CD4-positive, alpha-beta T cell treated with Interleukin-2 at 100 ng/mL for 4 hours (primary cell): ENCODE measurements around the gene PCDH9.

Experiments
- DNase-seq: peaks from one replicate; pipeline ENCODE4 v3.0.0-alpha.2; 2020; ENCODE audit warnings: low spot score

The PCDH9 gene

DNA sequence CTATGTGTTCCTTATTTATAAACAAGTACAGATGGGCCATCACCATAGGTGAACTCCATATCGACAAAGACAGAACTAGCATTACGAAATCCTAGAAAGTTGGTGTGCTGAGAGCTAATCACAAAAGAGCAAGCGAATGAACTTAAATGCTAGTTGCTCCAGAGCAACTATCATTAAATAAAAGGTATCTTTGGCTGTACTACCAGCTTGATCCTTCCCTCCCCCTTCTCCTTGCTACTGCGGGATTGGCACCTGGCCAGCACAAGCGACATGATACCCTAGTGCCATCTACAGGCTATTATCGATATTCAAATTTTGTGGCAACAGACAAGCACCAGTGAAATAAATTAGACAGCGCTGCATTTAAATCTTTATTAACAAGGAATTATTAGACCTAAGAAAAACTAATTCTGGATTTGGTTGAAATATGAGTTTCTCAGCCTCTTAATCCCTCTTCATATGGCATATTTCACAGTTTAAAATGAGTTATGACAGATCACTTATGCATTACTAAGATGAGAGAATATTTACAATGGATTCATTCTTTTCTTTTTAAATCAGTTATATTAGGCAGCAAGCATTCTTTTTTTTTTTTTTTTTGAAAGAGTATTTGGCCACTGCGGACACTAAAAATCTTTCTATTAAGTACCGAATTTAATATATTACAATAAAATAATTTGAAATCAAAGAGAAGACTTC is 5.8 kb downstream of the PCDH9 start:
- DNase-seq: peak; percentile 26

DNA sequence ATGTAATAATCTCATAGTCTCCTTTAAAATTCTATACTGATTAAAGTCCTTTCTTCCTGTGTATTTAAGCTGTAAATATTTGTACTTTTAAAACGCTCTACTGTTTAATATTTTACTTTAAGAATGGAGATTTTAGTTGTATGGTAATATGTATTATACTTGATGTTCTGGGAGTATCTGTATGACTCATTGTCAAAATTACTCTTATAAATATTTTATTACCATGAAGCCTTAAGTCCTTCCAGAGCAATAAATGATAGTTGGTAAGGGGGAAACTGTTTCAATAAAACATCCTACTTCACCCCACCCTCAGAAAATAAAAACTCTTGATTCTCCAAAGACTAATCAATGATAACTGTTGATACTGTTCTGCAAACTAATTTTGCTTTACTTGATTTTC is 6.4 kb downstream of the PCDH9 start:
- DNase-seq: no peak

DNA sequence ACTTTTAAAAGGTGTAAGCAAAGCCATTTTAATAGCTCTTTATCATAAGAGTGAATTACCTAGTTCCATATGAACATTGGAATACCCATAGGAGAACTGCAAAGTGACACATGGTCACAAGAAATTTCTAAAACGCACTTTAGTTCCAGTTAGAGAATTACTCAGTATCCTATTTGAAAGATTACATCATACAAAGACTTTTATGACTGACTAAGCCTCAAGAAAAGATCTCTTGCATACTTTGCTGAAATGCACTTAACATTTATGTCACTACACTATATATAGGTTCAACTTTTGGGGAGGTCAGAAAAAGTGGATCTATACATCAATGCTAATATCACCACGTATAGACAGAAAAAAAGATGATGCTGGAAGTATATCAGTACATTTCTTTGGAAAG is 7.1 kb downstream of the PCDH9 start:
- DNase-seq: no peak

DNA sequence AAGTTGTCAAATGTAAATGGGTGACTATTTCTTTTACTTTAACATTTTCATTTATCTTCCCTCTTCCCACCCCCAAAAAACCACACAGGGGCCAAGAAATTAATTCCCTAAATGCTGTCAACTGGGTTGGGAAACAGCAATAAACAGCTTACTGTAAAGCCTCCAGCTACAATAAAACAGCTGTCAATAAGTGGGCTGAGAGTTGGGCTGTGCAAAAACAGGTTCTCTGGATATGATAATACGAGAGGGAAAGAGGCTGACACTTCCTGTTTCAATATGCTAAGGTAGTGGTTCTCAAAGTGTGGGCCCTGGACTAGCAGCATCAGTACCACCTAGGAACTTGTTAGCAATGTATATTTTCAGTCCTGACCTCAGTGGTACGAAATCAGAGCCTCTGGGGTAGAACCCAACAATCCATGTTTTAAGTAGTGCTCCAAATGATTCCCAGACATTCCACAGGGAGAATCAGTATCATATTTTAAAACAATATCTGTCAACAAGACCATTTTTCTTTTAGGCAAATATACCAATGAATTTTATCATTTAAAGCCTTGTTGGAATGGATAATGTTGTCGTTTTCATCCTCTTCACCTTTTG is 8.4 kb downstream of the PCDH9 start:
- DNase-seq: no peak

DNA sequence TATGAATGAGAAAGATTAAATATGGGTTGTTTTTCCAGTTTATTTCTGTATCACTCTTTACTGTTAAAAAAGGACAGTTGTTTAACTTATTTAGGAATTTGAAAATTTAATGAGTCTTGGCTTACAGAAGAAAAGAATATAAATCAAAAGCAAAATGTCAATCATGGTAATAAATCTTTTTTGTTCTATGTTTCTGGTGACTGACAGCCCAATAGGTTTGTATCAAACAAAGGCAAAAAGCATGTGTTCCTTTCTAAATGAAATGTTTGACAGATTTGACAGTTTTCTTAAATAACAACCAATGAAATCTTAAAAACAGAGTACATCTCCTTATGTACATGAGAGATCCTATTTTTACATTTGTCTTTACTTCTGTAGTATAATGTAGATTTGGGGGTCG is 11.0 kb downstream of the PCDH9 start:
- DNase-seq: no peak

DNA sequence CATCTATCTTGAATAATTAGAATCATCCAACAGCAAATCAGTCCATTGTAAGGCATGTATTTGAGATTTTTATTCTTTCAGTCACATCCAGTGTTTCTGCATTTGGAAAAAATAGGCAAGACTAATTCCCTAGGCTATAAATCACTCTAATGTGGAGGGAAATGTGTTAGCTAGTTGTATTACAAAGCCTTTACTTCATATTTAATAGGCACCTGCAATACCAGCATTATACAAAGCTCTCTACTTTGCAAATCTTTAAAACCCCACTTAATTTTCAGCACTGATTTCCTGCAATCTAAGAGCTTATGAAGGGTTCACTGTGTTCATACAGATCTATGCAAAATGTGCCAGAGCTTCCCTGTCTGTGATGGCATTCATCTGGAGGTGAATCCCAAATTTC is 12.3 kb downstream of the PCDH9 start:
- DNase-seq: no peak

DNA sequence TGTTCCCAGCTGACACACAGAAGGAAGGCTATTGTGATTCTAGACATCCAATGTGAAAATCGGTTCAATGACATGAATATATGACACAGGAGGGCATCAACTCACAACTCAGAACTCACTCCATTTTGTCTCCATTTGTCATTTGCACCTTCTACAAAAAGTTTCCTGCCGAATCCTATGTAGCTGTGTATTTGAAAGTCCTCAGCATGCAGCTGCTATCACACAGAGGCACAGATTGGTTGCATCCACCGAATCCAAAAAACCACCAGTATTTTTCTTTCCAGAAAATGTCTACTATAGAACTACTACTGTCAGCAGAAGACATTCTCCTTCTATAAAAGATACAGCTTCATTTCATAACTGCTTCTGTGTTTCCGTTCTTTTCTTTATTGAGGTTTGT is 13.3 kb downstream of the PCDH9 start:
- DNase-seq: no peak

DNA sequence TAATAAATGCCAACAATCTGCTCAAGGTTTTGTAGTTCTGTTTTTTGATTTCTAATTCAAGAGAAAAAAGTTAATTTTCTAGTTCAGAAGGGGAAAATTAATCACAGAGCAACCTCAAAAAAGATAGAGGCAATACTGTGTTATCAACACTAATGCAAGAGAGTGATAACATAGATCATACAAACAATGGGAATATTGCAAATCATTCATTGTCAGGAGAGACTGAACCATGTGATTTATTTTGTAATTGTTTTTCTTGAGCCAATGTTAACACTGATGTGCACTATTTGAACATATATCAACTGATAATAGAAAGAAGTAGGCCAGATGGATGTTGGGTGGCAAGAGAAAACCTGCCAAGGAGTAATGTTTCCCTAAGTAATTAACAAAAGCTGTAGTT is 19.9 kb downstream of the PCDH9 start:
- DNase-seq: no peak

DNA sequence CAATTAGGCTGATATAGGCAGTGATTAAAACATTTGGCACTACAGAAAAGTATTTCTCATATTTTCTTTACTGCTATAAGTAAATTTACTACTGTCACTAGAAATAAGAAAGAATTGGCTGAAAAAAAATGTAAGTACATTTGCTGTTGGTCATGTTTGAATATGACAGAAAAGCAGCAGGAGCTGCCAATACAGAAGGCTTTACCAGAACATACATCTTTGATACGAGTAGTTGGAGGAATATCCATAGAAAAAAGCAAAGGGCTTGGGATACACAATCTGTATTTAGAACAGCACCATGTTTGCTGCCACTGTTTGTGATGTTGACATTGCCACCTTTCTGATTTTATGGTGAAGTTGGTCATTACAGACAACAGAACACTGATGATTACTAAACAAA is 21.6 kb downstream of the PCDH9 start:
- DNase-seq: no peak

DNA sequence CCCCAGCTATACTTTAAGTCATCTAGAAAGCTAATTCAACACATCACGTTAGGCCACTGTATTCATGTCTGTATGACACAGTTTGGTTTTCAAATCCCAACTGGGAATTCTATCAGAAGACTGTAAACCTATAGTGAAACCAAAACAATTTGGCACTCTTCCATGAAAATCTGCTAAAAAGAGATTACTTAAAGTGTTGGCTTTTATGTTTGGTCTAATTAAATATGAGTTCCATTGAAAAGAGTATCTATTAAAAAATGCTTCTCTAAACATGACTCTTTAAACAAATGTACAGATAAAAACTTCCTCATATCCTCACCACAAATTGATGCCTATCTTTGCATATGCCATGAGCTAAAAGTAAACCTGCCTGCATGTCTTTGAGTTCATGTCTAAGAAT is 25.4 kb downstream of the PCDH9 start:
- no peak for DNase-seq

DNA sequence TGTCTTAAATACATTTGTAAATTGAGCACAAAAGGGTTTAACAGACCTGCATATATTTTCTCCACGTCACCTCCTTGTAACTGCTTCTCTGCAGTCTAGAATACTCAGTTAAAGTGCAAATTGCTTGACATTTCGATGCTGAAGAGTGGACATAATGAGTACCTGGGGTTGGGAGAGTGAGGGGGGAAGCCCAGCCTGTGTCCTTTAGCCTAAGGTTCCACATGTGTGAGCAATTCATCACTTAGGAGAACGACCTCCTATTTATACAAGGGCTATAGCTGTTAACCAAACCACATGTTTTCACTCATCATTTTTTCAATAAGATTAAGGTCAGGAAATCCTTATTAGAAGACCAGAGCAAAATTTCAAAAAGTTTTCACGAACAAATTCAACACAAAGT is 29.5 kb downstream of the PCDH9 start:
- no peak for DNase-seq

DNA sequence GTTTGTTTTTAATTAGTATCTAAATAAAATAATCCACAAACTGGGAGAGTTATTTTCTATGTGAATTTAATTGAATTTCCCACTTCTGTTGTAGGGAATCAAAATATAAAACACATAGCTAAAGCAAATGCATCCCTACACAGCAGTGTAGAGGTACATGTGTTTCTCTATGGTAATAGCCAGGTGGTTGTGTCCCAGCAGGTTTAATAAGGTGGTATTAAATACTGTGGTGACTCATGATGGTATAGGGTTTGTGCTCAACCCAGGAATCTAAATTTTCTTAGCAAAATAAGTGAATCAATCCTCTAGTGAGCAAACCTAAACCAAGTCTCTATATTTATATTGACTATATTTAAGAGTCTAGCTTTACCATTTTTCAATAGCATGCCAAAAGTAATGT is 30.0 kb downstream of the PCDH9 start:
- no peak for DNase-seq

DNA sequence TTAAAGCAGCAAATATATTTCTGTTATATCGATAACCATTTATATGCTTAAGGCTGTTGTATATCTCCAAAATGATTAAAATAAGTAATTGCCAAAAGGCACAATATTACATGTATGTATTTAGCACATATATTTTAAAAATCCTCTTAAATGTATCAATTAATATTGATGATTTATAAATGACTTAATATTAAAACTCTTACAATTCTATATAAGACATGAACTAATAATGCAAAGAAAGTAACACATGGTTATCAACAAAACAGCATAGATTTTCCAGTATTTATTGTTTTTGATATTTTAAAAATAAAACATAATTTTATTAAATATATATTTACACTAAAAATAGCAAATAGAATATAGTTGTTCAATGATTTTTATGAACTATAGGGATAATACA is 32.4 kb downstream of the PCDH9 start:
- DNase-seq: no peak

DNA sequence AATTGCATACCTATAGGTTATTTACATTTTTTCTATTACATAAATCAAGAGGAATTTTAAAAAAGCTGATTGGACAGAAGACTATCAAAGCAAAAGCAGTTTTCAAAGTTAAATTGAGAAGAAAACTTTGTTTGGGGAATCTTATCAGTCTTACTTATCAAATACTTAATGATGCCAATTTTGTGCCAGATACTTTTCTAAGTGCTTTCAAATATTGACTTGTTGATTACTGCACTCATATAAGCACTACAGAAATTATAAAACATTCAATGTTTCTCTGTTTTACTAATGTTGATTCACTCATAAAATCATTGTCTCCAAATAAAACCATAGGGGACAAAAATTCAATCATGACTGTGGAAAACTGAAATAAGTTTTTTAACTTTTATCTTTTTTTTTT is 36.2 kb downstream of the PCDH9 start:
- no peak for DNase-seq

DNA sequence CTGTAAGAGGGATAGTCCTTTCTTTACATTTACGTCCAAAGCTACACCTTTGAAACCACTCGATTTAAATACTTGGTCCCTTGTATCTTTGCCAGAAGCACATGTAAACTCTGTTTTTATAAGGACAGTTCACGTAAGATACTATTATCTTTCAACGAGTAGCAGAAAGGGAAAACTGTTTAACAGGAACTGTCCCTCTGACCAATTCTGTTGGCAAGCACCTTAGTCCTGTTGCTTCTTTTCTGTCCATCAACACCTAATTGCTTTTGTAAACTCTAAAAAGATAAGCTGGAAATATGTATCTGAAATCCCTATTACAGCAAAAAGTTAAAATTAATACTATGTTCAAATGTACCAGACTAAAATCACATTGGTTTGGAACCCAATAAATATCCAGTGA is 37.4 kb downstream of the PCDH9 start:
- DNase-seq: no peak

DNA sequence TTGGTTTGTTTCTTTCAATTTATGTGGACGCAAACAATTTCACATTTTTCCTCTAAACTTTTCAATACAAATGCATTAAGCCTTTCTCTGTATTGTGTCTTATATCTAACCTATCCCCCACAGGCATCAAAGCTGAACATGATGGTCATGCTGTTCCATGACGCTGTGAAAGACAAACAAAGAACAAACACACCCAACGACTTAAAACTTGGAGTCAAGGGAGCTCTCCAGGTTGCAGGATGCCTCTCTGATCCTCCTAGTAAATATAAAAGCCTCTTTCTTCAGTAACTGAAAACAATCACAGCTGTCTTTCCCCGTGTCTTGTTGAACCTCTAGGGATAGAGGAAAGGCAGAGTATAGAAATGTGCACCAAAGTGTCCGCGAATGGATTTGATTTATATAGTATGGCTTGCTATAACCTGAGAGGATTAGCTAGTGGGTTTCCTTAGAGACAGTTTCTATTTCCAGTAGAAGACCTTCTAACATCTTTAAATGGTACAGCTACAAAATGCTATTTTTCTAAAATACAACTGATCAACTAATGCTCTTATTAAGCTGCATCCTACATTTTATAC is 43.1 kb downstream of the PCDH9 start:
- DNase-seq: no peak

DNA sequence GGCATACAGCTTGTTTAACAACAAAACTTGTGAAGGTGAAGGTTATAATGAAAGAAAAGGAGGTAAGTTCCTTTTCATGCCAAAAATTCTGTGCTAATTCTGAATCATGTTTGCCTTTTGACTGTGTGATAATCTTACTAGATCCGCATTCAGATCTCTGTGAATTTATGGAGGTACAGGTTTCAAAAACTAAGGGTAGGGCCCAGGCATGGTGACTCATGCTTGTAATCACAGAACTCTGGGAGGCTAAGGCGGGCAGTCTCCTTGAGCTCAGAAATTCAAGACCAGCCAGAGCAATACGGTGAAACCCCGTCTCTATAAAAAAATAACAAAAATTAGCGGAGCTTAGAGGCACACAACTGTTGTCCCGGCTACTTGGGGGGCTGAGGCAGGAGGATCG is 45.9 kb downstream of the PCDH9 start:
- no peak for DNase-seq

DNA sequence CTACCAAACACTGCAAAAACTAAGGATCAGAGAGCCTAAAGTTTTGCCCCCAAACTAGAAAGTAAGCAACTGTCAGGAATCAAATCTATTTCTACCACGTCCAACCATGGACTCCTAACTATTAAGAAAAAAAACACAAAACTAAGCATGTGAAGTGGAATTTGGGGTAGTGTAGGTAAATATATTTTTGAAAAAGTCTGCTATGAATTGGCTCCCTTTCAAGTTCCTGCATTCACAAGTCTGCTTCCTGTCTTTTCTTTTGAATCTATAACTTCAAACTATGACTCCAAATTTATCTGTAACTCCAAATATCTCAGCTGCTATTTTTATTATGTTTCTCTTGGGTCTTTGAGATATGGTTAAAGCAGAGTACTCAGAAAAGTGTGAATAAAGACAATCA is 47.0 kb downstream of the PCDH9 start:
- DNase-seq: no peak

DNA sequence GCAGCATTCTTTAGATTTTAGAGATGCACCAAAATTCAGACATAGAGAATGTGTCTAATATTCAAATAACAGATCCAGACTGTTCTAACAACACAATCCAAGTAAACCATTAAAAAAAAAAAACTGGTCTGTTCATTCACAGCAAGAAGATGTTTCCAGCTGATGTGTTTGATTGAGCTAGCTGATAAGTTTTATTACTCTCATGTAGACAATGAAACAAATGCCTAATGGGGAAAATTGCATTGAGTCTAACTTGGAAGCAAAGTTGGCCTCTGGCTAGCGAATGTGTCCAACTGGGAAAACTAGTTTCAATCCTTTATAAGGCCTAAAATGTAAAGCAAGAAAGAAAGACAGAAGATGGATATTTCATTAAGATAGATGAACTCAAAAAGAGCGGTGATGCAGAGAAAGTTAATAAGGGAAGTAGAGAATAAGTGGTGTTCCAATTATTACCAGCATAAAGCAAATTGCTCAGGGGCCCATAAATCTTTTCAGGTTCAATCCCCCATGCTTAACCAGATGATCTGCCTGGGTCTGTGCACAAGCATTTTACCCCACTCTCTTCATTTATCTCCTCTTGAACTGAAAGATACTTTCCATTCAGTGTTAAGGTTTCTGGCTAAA is 54.2 kb downstream of the PCDH9 start:
- no peak for DNase-seq

DNA sequence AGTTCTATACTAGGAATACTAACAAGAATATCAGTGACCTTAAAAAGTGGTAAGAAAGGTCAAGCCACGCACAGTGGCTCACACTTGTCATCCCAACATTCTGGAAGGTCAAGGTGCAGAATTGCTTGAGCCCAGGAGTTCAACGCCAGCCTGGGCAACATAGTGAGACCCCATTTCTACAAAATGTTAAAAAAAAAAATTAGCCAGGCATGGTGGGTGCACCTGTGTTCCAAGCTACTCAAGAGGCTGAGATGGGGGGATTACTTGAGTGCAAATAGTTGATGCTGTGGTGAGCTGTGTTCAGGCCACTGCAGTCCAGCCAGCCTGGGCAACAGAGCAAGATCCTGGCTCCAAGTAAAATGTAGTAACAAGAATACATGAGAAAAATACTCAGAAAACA is 61.8 kb downstream of the PCDH9 start:
- DNase-seq: no peak

DNA sequence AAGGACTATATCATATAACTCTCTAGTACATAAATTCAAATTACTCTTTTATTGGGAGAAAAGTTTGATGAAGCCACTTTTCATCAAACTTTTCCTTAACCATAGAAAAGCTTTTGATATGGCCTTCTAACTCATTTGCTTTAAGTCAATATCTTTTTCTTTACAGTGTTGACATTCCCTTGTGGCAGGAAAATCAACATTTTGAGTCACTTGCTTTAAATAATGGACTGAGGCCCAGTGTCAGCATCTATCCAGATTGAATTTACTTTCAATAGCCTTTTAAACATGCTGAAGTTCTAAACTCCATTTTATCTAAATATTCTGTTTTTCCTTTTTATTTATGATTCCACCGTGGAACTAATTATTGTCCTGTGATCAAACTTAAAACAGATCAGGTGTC is 62.7 kb downstream of the PCDH9 start:
- no peak for DNase-seq

DNA sequence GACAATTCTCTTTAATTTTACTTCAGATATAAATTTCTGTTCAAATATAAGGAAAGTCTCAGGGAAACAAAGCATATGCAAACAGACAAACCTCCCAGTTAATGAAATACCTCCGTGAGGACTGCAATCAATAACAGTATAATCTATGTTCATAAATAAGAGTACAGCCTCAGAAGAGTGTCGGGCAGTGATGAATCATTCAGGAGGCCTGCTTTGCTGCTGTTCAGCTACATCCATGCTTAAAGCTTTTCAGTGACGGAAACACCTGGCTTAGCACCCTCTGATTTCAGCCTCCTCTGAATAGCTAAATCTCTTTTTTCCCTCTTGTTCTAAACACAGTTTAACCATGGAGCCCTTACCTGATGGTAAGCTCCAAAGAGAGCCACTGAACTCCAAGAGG is 69.0 kb downstream of the PCDH9 start:
- DNase-seq: no peak

DNA sequence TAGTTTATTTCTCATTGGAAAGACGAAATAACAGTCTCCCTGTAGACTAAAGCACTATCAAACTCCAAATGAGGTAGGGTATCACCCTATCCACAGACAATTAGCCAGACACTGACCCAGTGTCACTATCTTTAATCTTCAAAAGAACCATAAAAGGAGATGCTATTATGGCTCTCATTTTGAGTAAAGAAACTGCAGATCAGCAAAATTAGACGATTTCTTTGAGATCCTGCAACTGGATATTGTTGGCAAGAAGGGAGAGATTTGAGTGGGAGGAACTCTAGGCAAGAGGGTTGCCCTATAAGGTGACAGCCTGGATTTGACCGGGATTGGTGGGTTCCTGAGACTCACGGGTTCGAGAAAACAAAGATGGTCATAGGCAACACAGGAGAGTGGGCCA is 71.2 kb downstream of the PCDH9 start:
- no peak for DNase-seq

DNA sequence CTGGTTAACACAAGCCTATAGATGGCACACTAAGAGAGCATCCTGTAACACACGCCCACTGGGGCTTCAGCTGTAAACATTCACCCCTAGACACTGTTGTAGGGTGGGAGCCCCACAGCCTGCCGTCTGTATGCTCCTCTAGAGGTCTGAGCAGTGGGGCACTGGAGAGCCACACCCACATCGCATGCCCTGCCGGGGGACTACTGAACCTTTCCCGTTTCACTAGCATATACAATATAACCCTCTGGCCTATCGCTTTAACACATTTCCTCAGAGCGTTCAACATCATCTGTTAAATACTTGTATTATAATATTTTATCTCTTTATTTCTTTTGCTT is 73.4 kb downstream of the PCDH9 start:
- no peak for DNase-seq
